NB4 (cell line): ENCODE measurements around the gene VWA3B.

Experiments
- DNase-seq: peaks from one replicate; pipeline ENCODE4 v3.0.0; 2010; ENCODE audit warnings: low read depth
- H3K4me3 ChIP-seq: one replicate; pipeline ENCODE4 v1.5.1; 2011; ENCODE audit warnings: mild to moderate bottlenecking, low read depth, low read length, moderate library complexity
- MAX ChIP-seq: IDR thresholded peaks from 2 replicates; pipeline ENCODE4 v1.6.1; 2011; ENCODE audit warnings: low read depth, low read length
- MYC ChIP-seq: IDR thresholded peaks from 2 replicates; pipeline ENCODE4 v1.6.1; 2011; ENCODE audit warnings: low read depth, low read length
- POLR2A ChIP-seq: IDR thresholded peaks from 2 replicates; pipeline ENCODE4 v1.6.1; 2011; ENCODE audit warnings: mild to moderate bottlenecking; ENCODE audit not compliant: insufficient read length; ENCODE audit errors: extremely low read depth
- TF ChIP-seq, protein P1 (sequence below): IDR thresholded peaks from one replicate; pipeline ENCODE4 v1.5.1; 2012; ENCODE audit warnings: low read depth, low read length

The VWA3B gene

DNA sequence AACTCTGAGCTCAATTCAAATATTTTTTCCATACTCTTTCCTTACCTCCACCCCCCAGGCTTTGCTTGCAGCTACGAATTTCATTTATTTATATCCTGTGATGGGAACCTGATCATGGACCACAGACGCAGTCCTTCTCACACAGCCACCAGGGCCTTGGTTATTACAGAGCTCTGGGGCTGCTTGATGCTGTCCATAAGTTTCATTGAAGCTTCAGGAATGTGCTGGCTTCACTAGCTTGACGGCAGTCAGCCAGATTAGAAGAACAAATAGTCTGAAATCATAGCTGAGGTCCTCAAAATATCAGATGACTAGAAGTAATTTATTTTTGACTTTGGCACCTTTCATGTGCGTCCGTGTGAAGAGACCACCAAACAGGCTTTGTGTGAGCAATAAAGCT, 104.9 kb downstream of the VWA3B start:
- TF ChIP-seq POLR2A, result no peak
- TF ChIP-seq, protein P1, sequence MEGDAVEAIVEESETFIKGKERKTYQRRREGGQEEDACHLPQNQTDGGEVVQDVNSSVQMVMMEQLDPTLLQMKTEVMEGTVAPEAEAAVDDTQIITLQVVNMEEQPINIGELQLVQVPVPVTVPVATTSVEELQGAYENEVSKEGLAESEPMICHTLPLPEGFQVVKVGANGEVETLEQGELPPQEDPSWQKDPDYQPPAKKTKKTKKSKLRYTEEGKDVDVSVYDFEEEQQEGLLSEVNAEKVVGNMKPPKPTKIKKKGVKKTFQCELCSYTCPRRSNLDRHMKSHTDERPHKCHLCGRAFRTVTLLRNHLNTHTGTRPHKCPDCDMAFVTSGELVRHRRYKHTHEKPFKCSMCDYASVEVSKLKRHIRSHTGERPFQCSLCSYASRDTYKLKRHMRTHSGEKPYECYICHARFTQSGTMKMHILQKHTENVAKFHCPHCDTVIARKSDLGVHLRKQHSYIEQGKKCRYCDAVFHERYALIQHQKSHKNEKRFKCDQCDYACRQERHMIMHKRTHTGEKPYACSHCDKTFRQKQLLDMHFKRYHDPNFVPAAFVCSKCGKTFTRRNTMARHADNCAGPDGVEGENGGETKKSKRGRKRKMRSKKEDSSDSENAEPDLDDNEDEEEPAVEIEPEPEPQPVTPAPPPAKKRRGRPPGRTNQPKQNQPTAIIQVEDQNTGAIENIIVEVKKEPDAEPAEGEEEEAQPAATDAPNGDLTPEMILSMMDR, result no peak
- TF ChIP-seq MAX, result no peak
- TF ChIP-seq MYC, result no peak
- no peak overlapping the region for H3K4me3 ChIP-seq
- no peak for DNase-seq

GRCh38 chr2:98201576-98201975, 114.6 kb downstream of the VWA3B start:
- H3K4me3 ChIP-seq, result no peak overlapping the region
- no peak for DNase-seq
- TF ChIP-seq, protein P1, result no peak
- TF ChIP-seq MYC, result no peak

DNA sequence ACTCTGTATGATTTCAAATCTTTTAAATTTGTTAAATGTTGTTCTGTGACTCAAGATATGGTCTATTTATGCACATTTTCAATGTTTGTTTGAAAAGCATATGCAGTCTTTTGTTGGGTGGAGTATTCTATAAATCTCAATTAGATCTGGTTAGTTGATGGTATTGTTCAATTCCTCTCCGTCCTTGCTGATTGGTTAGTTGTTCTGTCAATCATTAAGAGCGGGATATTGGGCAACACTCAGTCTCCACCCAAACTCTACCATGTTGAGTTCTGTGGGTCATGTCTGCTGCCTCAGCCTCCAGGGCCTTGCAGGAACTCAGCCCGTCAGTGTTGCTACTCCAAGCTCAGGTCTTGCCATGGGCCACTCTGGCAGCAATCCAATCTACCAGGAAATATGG, 118.9 kb downstream of the VWA3B start:
- no peak overlapping the region for H3K4me3 ChIP-seq
- no peak for TF ChIP-seq MAX
- TF ChIP-seq POLR2A, result no peak
- TF ChIP-seq MYC, result no peak
- TF ChIP-seq, protein P1, result no peak
- peak; percentile 14 for DNase-seq

- DNase-seq, result no peak
- TF ChIP-seq POLR2A, result no peak
- TF ChIP-seq, protein P1, result no peak
- no peak for TF ChIP-seq MAX
- no peak for TF ChIP-seq MYC
- no peak overlapping the region for H3K4me3 ChIP-seq
Measured at GRCh38 chr2:98212092-98213000, 125.4 kb downstream of the VWA3B start.

DNA sequence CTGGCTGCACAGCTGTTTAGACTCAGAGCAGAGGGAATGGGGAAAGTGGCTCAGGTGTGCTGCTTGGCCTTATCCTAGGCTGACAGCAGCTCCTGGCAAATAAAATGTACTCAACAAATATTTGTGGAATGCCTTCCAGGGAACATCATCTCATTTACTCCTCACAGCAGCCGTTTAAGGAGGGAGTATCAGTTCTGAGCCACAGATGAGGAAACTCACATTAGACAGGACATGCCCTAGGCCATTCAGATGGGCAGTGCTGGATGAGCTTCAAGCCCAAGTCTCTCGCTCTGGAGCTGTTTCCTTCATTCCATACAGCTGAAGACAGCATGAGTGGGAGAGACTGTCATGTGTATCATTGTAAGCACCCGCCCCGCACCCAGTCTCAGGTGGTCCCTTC, 129.6 kb downstream of the VWA3B start:
- TF ChIP-seq, protein P1, result no peak
- TF ChIP-seq POLR2A (no peak), MYC (no peak), MAX (no peak)

GRCh38 chr2:98219152-98219551, 132.2 kb downstream of the VWA3B start:
- no peak overlapping the region for H3K4me3 ChIP-seq
- no peak for DNase-seq
- TF ChIP-seq MYC, result no peak
- TF ChIP-seq POLR2A, result no peak
- no peak for TF ChIP-seq MAX
- TF ChIP-seq, protein P1, result no peak

More for the DNA sequence above, 129.6 kb downstream of the VWA3B start:
- no peak overlapping the region for H3K4me3 ChIP-seq
- no peak for DNase-seq
